ENCODE data around the gene GRID2.

Gene GRID2

DNA sequence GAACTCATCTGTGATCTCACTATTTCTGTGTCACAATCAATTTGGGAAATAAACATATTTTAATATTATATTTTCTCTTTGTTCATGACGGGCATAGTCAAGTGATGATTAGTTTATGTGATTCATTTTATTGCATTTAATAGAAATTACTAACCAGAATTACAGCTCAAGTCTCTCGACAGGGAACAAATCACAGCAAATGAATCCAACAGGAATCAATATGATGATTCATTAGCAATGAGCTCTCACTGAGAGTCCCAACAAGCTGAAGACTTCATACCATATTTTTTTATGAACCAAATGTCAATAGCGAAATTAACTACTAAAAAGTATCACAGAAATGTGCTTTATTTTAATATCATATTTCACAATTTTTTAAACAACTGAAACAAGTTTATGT lies 649.7 kb downstream of the GRID2 start:
- no peak for DNase-seq (ENCODE audit: low read depth in 2 of 2, low spot score in 1 of 2)

DNA sequence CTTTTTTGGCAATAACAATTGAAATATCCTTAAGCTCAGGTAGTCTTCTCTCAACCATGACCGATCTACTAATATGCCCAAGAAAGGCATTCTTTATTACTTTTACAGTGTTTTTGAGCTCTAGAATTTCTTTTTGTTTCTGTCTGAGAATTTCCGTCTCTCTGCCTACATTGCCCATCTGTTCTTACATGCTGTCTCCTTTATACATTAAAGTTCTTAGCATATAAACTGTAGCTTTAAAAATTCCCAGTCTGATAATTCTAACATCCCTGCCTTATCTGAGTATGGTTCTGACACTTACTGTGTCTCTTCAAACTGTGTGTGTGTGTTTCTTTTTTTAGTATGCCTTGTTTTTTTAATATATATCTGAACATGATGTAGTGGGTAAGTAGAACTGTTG lies 658.1 kb downstream of the GRID2 start:
- no peak for DNase-seq (ENCODE audit: low read depth in 2 of 2, low spot score in 1 of 2)

DNA sequence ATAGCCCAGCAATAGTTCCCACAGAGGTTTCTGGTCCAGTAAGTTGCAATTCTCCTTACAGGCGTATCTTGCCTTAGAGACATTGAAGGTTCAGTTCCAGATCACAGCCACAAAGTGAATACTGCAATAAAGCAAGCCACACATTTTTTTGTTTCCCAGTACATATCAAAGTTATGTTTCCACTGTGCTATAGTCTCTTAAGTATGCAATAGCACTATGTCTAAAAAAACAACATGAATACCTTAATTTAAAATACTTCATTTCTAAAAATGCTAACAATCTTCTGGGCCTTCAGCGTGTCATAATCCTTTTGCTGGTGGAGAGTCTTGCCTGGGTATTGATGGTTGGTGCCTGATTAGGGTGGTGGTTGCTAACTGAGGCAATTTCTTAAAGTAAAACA lies 659.1 kb downstream of the GRID2 start:
- DNase-seq (ENCODE audit: low read depth in 2 of 2, low spot score in 1 of 2): no peak

DNA sequence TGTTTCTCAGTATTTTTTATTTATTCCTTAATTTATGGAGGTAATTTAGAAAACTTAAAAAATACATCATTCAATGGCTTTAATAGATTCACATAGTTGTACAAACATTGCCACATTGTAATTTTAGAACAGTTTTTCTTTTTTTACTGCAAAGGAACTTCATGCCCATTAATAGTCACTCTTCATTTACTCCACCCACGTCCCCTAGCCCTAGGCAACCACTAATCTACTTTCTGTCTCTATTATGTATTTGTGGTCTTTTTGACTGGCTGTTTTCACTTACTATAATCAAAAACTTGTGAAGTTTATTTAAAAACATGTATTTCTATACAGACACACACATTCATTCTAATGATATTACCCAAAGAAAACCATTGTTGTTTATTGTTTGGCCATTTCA lies 664.8 kb downstream of the GRID2 start:
- no peak for DNase-seq (ENCODE audit: low read depth in 2 of 2, low spot score in 1 of 2)

DNA sequence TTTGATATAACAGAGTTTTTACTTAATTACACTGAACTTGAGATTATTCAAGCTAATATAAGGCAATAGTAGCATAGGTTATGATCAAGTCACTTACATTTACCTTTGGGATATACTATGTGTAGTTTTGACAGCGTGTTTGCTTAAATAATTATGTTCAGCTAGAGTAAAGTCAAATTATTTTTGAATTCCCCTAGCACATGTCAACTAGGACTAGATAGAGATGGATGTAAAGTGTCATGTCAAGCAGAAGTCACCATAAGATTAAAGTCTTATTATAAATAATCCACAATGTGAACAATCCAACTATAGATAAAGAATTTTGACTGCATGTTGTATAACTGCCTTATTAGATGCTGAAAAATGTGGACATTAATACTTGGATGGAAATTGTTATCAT lies 665.2 kb downstream of the GRID2 start:
- DNase-seq (ENCODE audit: low read depth in 2 of 2, low spot score in 1 of 2): no peak

DNA sequence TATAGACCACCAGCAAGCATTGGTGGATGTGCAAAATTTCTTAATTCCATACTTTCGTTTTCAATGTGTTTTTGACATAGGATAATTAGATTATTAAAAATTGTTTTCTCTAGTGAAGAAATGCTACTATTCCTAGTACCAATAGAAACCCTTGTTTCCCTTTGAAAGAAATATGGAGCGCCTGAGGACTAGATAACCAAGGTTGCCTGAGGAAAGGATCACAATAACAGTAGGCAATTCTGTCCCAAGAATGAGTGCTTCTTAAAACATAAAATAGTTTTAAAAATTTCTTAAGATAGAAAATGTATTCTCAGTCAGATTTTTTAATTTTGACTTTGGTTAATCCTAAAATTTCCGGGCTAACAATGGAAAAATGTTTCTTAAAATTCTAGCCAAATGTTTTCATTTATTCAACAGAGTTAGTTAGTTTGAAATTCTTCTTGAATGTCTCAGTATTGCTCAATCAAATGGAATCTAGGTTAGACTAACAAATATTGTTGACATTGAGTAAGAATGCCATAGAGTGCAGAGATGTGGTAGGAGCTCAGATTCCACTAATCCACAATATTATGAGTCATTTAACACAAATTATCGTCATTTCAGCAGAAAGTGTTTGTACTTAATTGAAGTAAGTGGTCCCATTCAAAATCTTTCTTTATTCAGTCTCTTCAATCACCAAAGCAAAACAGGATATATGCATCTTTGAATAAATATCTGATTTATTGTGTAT lies 666.0 kb downstream of the GRID2 start:
- no peak for DNase-seq (ENCODE audit: low read depth in 2 of 2, low spot score in 1 of 2)

DNA sequence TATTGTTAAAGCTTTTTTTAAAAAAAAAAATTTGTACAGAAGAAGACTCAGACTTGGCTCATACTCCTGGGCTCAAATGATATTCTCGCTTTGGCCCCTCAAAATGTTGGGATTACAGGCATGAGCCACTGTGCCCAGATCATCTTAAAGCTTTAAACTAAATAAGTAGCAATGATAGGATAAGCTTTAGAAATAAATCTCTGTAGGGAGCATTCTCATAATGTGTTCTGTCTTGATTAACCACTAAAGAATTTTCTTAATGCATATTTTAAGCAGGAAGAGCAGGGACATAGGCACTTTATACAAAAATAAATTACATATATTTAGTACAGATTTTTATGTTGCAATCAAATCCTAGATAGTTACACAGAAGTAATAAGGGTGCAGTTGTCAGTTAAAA lies 667.2 kb downstream of the GRID2 start:
- DNase-seq (ENCODE audit: low read depth in 2 of 2, low spot score in 1 of 2): no peak

DNA sequence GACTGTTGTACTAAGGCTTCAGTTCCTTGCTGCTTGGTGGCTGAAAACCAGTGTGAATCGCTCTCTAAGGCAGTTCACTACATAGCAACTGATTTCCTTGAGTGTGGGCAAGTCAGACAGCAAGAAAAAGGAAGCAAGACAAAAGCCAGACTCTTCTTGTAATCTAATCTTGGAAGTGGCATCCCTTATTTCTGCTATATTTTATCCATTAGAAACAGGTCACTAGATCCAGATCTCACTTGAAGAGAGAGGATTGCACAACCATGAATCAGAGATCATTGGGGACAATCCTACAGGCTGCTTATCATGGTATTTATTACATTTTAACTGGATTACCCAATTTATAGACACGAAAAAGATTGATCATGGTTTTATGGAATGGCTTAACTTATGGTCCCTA lies 684.5 kb downstream of the GRID2 start:
- DNase-seq (ENCODE audit: low read depth in 2 of 2, low spot score in 1 of 2): no peak

DNA sequence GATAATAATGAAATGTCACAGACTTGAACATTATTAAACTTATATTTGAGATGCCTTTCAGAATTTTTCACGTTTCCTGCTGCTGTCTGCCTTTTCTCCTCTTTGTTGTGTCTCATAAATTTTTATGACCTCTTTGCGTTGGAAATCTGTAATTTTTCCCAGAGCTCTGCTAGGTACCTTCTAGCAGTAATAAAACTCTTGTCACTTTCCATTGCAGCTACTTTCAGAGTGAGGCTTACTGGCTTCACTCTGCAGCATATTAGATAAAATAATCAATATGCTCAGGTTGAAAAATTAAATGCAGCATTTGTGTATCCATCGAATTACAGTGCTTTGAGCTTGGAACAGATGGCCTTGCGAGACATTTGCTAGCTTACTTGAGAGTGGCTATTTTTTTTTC lies 689.0 kb downstream of the GRID2 start:
- no peak for DNase-seq (ENCODE audit: low read depth in 2 of 2, low spot score in 1 of 2)

DNA sequence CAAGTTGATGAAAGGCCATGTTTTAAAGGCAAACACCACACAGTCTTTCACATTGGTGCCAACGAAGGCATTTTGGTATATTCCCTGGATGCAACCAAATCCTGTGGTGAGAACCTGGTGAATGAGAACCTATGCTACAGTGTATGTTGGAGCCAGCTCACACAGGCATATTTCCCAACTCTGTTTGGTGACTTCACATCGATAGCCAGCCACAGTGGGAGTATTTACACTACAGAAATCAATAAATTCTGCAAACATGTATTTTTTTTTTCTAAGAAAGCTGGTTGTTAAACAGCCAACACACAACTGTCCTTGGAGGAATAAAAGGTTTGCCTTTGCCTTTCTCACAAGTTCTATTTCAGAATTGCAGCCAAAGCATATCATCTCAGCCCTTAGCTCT lies 691.0 kb downstream of the GRID2 start:
- no peak for DNase-seq (ENCODE audit: low read depth in 2 of 2, low spot score in 1 of 2)

DNA sequence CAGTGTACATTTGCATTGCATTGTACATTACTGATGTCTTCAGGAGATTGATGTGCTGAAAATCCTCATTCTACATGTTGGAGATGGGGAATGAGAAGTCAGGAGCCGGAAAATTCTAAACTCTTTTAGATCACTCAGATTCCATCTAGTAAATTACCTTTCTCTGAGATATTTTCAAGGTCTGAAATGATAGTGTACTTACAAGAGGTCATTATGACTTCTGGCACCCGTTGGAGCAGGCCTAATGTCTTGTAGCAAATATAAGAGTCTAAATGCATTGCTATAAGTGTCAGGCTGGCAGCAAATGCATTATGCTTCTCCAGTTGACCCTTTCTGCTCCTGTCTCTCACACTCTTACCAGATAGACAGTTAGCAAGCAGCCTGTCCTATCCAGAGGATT lies 692.8 kb downstream of the GRID2 start:
- DNase-seq (ENCODE audit: low read depth in 2 of 2, low spot score in 1 of 2): no peak

DNA sequence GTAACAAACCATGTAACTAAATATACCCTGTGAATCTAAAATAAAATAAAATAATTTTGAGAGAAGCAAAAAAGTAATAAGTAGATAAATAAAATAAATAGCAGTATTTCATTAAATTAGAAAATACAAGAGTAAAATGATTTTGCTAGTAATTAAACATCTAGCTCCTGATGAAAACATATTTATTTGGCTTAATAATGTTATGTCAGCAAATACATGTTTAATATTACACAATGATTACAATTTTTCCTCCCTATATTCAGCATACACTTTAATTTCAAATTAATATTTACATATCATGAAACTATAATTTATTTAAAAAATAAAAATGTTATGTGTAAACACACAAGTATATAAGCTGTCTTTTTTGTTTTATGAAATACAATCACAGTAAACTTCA lies 697.1 kb downstream of the GRID2 start:
- DNase-seq (ENCODE audit: low read depth in 2 of 2, low spot score in 1 of 2): no peak

DNA sequence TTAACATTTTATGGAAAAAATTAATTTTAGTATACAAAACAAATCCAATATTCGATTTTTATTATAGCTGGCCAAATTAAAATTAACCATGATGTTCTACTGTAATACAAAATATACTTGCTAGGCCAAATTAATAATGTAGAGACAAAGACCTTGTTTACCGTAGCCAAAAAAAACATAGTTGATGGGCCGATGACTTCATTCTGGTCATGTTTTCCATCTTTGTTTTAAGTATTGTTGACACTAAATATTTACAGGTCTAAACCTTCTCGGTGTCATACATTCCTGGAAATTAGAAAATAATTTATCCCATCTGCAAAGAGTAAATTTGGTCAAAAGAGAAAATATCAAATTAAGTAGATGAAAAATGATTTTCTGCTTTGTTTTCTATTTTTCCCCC lies 698.5 kb downstream of the GRID2 start:
- no peak for DNase-seq (ENCODE audit: low read depth in 2 of 2, low spot score in 1 of 2)

DNA sequence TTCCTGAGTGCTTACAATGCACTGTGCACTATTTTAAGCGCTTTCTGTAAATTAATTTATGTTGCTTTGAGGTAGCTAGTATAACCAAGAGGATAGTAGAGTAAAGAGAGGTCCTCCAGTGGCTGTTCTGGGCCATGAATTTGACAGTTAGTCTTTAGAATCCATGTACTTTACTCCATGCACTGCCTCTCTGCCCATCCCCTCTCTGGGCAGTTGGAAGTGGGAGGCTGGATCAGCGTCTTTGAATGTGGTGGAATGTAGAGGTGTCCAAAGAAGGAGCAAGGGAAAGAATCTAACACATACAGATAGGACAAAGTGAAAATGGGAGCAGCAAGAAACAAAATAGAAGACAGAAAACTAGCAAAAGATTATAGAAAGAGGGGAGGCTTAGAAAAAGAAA lies 712.6 kb downstream of the GRID2 start:
- DNase-seq (ENCODE audit: low read depth in 2 of 2, low spot score in 1 of 2): no peak

DNA sequence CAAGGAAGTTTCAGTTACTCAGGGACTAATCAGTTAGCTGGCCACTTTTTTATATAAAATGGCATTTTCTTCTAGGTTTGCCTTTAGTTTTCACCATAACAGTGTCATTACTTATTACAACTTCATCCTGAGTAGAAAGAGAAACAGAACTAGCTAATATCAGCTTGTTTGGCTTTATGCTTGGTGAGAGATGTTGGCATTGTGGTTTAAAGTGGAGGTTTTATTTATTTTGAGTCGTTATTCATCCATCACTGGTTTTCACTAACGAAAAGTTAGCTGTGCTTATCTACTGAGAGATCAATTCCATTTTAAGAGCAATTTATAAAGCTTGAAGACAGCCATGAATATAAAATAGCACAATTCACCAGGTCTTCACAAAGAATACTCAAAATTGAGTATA lies 714.5 kb downstream of the GRID2 start:
- no peak for DNase-seq (ENCODE audit: low read depth in 2 of 2, low spot score in 1 of 2)

DNA sequence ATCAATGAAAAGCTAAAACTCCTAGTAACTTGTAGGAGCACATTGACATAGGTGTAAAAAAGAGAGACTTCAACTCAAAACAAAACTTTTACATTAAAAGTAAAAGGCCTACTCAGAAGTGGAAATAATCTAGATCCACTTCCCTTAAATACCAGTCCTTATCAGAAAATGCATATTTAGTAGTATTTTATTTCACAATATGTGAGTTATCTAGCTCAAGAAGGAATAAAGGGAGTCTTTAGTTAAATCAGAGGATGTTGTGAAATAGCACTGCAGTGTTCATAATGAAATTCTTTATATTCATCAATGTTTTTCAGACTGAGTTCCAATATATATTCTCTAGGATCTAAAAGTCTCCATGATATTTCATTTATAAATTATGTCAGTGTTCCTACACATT lies 715.0 kb downstream of the GRID2 start:
- DNase-seq (ENCODE audit: low read depth in 2 of 2, low spot score in 1 of 2): no peak

DNA sequence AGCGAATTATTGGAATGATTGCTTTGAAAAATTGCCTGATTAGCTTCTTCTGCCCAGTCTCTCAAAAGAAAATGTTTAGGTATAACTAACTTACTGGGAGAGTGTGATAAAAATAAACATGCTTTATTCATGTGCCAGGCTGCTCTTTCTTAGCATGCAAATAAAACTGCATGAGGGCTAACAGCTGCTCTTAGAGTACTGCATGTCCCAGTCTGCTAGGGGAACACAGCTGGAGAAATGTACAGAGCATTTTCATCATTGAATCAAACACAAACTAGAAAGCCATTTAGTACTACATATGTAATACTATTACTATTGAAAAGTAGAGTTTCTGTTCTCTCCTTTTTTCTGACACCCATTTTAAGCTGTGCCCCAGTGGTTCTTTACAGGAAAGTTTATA lies 726.0 kb downstream of the GRID2 start:
- no peak for DNase-seq (ENCODE audit: low read depth in 2 of 2, low spot score in 1 of 2)

DNA sequence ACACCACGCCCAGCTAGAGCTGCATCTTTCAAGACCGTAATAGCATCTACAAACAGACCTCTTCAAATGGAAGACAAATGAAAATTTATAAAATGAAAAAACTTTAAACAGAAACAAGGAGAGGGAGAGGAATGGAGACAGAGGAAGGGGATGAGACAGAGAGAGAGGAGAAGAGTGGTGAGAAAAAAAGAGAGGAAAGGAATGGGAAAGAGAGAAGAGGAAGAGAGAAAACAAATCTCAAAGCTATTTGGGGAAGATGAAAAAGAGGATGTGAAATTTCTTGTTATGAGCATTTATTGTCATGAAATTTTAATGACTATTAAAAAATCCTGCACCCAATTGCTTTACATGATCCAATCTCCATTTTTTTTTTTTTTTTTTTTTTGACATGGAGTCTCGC lies 726.9 kb downstream of the GRID2 start:
- no peak for DNase-seq (ENCODE audit: low read depth in 2 of 2, low spot score in 1 of 2)

DNA sequence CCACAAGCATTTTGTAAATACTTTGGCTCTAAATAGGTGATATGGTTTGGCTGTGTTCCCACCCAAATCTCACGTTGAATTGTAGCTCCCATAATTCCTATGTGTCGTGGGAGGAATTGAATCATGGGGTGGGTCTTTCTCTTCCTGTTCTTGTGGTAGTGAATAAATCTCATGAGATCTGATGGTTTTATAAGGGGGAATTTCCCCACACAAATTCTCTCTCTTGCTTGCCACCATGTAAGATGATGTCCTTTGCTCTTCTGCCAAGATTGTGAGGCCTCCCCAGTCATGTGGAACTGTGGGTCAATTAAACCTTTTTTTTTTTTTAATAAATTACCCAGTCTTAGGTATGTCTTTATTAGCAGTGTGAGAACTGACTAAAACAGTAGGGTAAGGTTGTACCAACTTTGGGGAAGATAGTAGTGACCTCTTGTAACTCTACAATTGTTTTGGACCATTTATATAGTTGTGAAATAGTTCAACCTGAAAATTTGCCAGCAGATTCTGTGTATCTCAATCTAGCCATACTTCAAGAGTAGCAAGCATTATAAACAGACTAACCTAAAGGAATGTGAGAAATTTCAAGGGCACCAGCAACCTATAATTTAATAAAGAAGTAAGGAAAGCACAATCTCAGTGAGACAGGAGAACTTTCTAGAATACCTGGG lies 727.8 kb downstream of the GRID2 start:
- no peak for DNase-seq (ENCODE audit: low read depth in 2 of 2, low spot score in 1 of 2)

DNA sequence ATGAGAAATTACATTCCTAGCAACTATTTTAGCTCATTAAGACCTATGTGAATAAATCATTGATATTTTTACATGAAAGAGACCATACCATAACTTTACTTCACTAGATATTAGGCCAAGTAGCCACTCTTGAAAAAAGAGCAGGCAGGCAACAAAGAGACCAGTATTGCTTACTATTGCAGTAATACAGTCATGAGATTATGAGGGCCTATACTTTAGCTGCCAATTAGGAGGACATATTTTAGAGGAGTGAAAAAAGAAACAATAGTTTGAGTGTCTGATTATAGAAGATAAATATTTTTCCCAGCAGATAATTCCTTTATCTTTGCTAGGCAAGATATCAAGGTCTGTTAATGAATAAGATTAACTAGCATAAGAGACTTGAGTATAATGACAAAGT lies 739.0 kb downstream of the GRID2 start:
- DNase-seq (ENCODE audit: low read depth in 2 of 2, low spot score in 1 of 2): no peak

DNA sequence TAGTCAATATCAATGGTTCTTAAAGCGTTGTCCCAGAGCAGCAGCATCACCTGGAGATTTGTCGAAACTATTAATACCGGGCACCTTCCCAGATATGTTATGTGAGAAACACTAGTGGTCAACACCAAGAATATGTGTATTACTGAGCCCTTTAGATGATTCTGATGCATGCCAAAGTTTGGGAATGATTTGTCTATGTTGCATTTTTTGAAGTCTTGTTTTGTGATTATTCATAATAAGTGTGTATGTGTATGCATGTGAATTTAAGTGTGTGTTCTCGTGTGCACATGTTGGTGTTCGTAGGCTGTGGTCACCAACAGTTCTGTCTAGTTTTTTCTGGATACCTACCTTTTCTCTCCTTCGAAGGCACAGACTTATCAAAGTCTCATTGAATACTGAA lies 749.4 kb downstream of the GRID2 start:
- DNase-seq (ENCODE audit: low read depth in 2 of 2, low spot score in 1 of 2): no peak

DNA sequence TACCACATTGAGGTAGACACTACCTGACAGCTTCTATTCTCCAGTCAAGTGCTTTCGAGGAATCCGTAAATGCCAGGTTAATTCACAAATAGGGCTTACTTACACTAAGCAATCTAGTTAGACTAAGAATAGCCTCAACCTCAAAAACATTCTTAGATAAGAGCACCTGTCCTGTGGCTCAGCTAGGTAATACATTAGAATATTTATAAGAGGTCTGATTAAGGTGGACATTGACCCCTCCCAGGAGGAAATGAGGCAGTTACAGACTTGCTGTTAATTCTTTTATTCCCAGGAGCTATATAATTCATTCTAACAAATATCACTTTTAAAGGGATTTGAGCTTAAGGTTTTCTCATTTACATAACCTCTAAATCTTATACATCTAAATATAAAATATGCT lies 758.1 kb downstream of the GRID2 start:
- no peak for DNase-seq (ENCODE audit: low read depth in 2 of 2, low spot score in 1 of 2)

DNA sequence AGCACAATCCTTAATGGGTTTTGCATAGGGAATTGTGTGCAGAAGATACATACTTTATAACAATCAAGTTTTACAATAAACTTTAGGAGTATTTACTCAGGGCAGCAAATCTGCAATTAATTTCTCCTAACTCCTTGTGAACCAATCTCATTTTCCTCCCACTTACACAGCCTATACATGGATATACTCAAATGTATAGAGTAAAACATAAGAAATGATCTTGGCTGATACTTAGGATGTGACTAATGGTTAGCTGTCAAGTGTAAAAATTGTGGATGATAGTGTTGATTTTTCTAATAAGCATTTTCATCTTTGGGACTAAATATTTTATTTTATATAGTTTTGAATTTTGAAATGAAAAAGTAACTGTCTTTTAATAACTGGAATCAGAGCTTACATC lies 759.6 kb downstream of the GRID2 start:
- DNase-seq (ENCODE audit: low read depth in 2 of 2, low spot score in 1 of 2): no peak
